ENCODE data around the gene RSPO1. TPM values are rescaled to one million over a fixed set of nuclear protein-coding genes. Genes with fewer than 3 reads are reported as not detected.

Gene RSPO1
- total RNA-seq, 2 experiments from 2014 or later, result not detected

DNA sequence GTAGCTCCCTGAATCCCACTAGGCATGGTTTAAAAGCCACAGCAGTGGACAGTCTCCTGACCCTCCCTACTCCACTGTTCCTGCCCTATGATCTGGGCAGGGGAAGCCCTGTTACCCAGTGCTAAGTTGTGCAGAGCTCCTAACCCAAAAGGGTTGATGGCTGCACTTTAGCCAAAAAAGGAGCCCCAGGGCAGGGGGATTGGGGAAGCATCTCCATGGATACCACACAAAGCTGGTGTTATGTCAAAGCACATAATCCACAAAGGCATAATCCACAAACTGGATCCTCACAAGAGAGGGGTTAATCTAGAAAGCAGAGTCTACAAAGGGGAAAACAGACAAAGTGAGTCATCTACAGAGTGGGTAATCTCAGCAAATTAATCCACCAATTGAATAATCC is 5.7 kb downstream of the RSPO1 start:
- POLR2A ChIA-PET, result interaction anchor here (1.0 to 1.2 kb wide), 2 partner anchors 44 to 50 kb away, joined by 3 read pairs; no protein-coding TSS in a partner anchor
- H3K27ac Mint-ChIP-seq, result no peak overlapping the region
- no peaks in the 10 kb centered on the region for H3K9me3 Mint-ChIP-seq
- H3K4me3 Mint-ChIP-seq, result no peak overlapping the region
- intact Hi-C loops (cut with micrococcal nuclease), result no loop called here
- DNase-seq (no peak), ATAC-seq (no peak)
- peaks cover 61% of the 10 kb centered on the region for H3K27me3 Mint-ChIP-seq
- H3K4me1 Mint-ChIP-seq (ENCODE audit: low read depth), result no peaks in the 10 kb centered on the region
- H3K36me3 Mint-ChIP-seq (ENCODE audit: low read depth), result no peaks in the 10 kb centered on the region
- CTCF ChIA-PET, result interaction anchor here (1.3 to 1.6 kb wide), 2 partner anchors 26 to 53 kb away, joined by 3 to 5 read pairs; no protein-coding TSS in a partner anchor
- no peak for TF ChIP-seq CTCF (IDR thresholded peaks at IDR 0.05)

DNA sequence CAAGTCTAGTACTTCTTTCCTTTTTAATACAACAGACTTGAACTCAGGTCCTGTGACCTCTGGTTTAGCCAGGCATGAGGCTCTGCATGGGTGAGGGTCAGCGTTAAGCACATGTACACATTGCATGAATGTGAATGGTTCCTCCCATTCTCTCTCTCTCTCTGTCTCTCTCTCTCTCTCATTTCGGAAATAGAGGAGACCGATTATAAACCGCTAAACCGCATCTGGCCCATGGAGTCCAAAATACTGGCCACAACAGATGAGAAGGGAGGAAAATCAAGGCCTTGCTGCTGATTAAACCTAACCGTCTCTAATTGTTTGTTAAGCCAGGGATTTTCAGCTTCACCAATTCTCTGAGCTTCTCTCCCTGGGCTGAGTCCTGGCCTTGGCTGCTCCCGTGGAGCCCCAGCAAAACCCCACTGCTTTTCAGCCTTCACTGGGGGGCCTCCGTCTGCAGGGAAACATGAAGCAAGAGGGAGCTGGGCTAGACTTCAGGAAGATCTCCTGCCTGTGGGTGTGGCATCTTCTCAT is 6.6 kb downstream of the RSPO1 start:
- TF ChIP-seq CTCF (IDR thresholded peaks at IDR 0.05), result no peak
- POLR2A ChIA-PET, result no interaction called here
- H3K4me1 Mint-ChIP-seq (ENCODE audit: low read depth), result no peaks in the 10 kb centered on the region
- H3K4me3 Mint-ChIP-seq, result no peak overlapping the region
- H3K9me3 Mint-ChIP-seq, result no peaks in the 10 kb centered on the region
- peaks cover 53% of the 10 kb centered on the region for H3K27me3 Mint-ChIP-seq
- intact Hi-C loops (cut with micrococcal nuclease), result no loop called here
- DNase-seq (no peak), ATAC-seq (no peak)
- CTCF ChIA-PET, result no interaction called here
- H3K27ac Mint-ChIP-seq, result no peak overlapping the region
- H3K36me3 Mint-ChIP-seq (ENCODE audit: low read depth), result no peaks in the 10 kb centered on the region

DNA sequence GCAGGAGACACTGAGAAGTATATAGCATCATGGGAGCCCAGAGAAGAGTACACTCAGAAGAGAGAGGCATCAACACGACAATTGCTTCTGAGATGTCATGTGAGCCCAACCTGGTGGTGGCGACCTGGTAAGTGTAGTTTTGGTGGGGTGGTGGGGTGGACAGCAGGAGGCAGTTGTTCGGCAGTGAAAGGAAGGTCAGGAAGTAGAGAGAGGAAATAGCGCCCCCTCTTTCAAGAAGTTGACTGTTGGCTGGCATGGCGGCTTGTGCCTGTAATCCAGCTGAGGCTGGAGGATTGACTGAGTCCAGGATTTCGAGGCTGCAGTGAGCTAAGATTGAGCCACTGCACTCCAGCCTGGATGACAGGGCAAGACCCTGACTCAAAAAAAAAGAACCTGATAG is 12.6 kb downstream of the RSPO1 start:
- ATAC-seq (no peak), DNase-seq (peak; percentile 13)
- POLR2A ChIA-PET, result interaction anchor here (0.6 kb wide), 1 partner anchor 480 kb away, joined by 3 read pairs; no protein-coding TSS in a partner anchor
- peaks cover 22% of the 10 kb centered on the region for H3K27me3 Mint-ChIP-seq
- no peak overlapping the region for H3K27ac Mint-ChIP-seq
- no peak overlapping the region for H3K4me3 Mint-ChIP-seq
- no peaks in the 10 kb centered on the region for H3K36me3 Mint-ChIP-seq (ENCODE audit: low read depth)
- TF ChIP-seq CTCF (IDR thresholded peaks at IDR 0.05), result no peak
- intact Hi-C loops (cut with micrococcal nuclease), result no loop called here
- H3K4me1 Mint-ChIP-seq (ENCODE audit: low read depth), result no peaks in the 10 kb centered on the region
- H3K9me3 Mint-ChIP-seq, result no peaks in the 10 kb centered on the region
- CTCF ChIA-PET, result interaction anchor here (0.9 to 2.0 kb wide), 3 partner anchors 19 to 55 kb away, joined by 3 to 7 read pairs (median 3); no protein-coding TSS in a partner anchor

DNA sequence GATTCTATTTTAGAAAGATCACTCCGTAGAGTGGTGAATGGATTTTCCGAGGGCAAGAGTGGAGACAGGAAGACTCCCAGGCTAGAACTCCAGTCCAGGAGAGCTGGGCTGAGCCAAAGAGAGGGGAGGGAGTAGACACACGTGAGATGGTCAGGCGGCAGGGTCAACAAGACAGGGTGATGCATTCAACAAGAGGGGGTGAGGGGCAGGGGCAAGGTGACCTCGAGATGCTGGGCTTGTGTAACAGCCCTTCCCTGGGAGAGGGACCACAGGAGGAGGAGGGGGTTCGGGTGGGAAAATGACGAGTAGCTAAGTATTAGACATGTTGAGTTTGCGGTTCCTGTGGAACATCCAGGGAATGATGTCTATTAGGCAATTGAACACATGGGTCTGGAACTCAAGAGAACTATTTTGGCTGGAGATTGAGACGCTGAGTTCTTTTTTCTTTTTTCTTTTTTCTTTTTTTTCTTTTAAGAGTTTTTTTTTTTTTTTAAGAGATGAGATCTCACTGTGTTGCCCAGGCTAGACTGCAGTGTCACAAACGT is 13.3 kb downstream of the RSPO1 start:
- H3K36me3 Mint-ChIP-seq (ENCODE audit: low read depth), result no peaks in the 10 kb centered on the region
- ChIA-PET POLR2A (no interaction called here), CTCF (interaction anchor here (2.0 kb wide), 1 partner anchor 19 kb away, joined by 7 read pairs; no protein-coding TSS in a partner anchor)

More for the DNA sequence above, 13.3 kb downstream of the RSPO1 start:
- Mint-ChIP-seq H3K4me3 (no peak overlapping the region), H3K27ac (no peak overlapping the region), H3K27me3 (peaks cover 23% of the 10 kb centered on the region), H3K9me3 (no peaks in the 10 kb centered on the region), H3K4me1 (ENCODE audit: low read depth) (no peaks in the 10 kb centered on the region)
- no peak for ATAC-seq
- DNase-seq, result no peak
- intact Hi-C loops (cut with micrococcal nuclease), result no loop called here
- TF ChIP-seq CTCF (IDR thresholded peaks at IDR 0.05), result no peak
